CD14-positive monocyte (primary cell): ENCODE results near the gene CRACDL. TPM values are rescaled to one million over a fixed set of nuclear protein-coding genes. Genes with fewer than 3 reads are reported as not detected.

ENCODE experiments used
- DNase-seq, 3 donors: peaks; one replicate each; pipeline ENCODE4 v3.0.0-alpha.2; 2011 to 2022
- H2AFZ ChIP-seq: 2 replicates; pipeline ENCODE4 v1.6.0; 2012; ENCODE audit warnings: mild to moderate bottlenecking, low read depth, low read length, inconsistent platforms; ENCODE audit not compliant: insufficient read depth, poor library complexity, severe bottlenecking
- H3K27ac ChIP-seq, 2 donors: 1 replicate in 1 of 2; 2 replicates in 1 of 2; pipeline ENCODE4 v1.5.1; 2012 to 2013; ENCODE audit warnings: low read length in 2 of 2, control low read depth in 1 of 2, inconsistent platforms in 1 of 2, low read depth in 1 of 2, mild to moderate bottlenecking in 1 of 2
- H3K27me3 ChIP-seq, 2 donors: one replicate each; pipeline versions ENCODE4 v1.6.0 to v1.6.1; 2011 to 2013; ENCODE audit warnings: low read length in 2 of 2; ENCODE audit not compliant: control insufficient read depth in 2 of 2, insufficient read depth in 2 of 2
- H3K36me3 ChIP-seq, 2 donors: replicated peaks in 1 of 2; 1 replicate in 1 of 2; 2 replicates in 1 of 2; pipeline versions ENCODE4 v1.5.1 to v1.6.1; 2012 to 2013; ENCODE audit warnings: low read length in 2 of 2, control low read depth in 1 of 2, inconsistent platforms in 1 of 2, mild to moderate bottlenecking in 1 of 2; ENCODE audit not compliant: insufficient read depth in 2 of 2, control insufficient read depth in 1 of 2
- H3K4me1 ChIP-seq, 2 donors: 1 replicate in 1 of 2; 2 replicates in 1 of 2; pipeline versions ENCODE4 v1.5.1 to v1.6.1; 2012 to 2013; ENCODE audit warnings: low read length in 2 of 2, control low read depth in 1 of 2, inconsistent platforms in 1 of 2, mild to moderate bottlenecking in 1 of 2, moderate library complexity in 1 of 2; ENCODE audit not compliant: insufficient read depth in 2 of 2, control insufficient read depth in 1 of 2
- H3K4me2 ChIP-seq: replicated peaks from 2 replicates; pipeline ENCODE3; 2012; ENCODE audit warnings: low read length, moderate library complexity, mild to moderate bottlenecking; ENCODE audit not compliant: poor library complexity, severe bottlenecking; ENCODE audit errors: extremely low read depth
- H3K4me3 ChIP-seq, 3 experiments: fragments of 200-600 bp in 1 of 3; sonication (generic) in 1 of 3; replicated peaks in 1 of 3; 1 replicate in 2 of 3; 2 replicates in 1 of 3; pipeline ENCODE4 v1.5.1; 2011 to 2013; ENCODE audit warnings: low read length in 3 of 3, mild to moderate bottlenecking in 3 of 3, control low read depth in 2 of 3, low read depth in 2 of 3, inconsistent platforms in 1 of 3, moderate library complexity in 1 of 3
- H3K79me2 ChIP-seq: 2 replicates; pipeline ENCODE4 v1.6.0; 2012; ENCODE audit warnings: mild to moderate bottlenecking, control low read depth, inconsistent platforms, low read length, moderate library complexity; ENCODE audit not compliant: insufficient read depth
- H3K9ac ChIP-seq: 2 replicates; pipeline ENCODE4 v1.6.0; 2017; ENCODE audit warnings: low read length, mild to moderate bottlenecking; ENCODE audit not compliant: insufficient read depth, poor library complexity, severe bottlenecking
- H3K9me3 ChIP-seq, 2 donors: replicated peaks in 1 of 2; 1 replicate in 1 of 2; 2 replicates in 1 of 2; pipeline versions ENCODE4 v1.5.1 to v1.6.1; 2012 to 2013; ENCODE audit warnings: low read length in 2 of 2, control low read depth in 1 of 2; ENCODE audit not compliant: control insufficient read depth in 1 of 2, insufficient read depth in 1 of 2
- H4K20me1 ChIP-seq: 2 replicates; pipeline ENCODE4 v1.6.0; 2012; ENCODE audit warnings: mild to moderate bottlenecking, low read length, control low read depth, moderate library complexity; ENCODE audit not compliant: insufficient read depth
- H3K27ac Mint-ChIP-seq, 7 donors: one replicate each; pipeline ENCODE4 v1.8.0; 2020; ENCODE audit warnings: mild to moderate bottlenecking in 7 of 7, mixed read lengths in 7 of 7, moderate library complexity in 6 of 7, inconsistent platforms in 2 of 7
- H3K27me3 Mint-ChIP-seq, 3 donors: one replicate each; pipeline ENCODE4 v1.8.0; 2021 to 2022; ENCODE audit warnings: low read depth in 3 of 3, mild to moderate bottlenecking in 3 of 3, mixed read lengths in 3 of 3, moderate library complexity in 3 of 3, inconsistent platforms in 1 of 3
- H3K36me3 Mint-ChIP-seq, 2 donors: one replicate each; pipeline ENCODE4 v1.8.0; 2020; ENCODE audit warnings: mixed read lengths in 2 of 2, inconsistent platforms in 1 of 2, mild to moderate bottlenecking in 1 of 2
- H3K4me1 Mint-ChIP-seq: one replicate; pipeline ENCODE4 v1.8.0; 2020; ENCODE audit warnings: mild to moderate bottlenecking, mixed read lengths
- H3K4me3 Mint-ChIP-seq, 2 donors: one replicate each; pipeline ENCODE4 v1.8.0; 2020; ENCODE audit warnings: mild to moderate bottlenecking in 2 of 2, mixed read lengths in 2 of 2, moderate library complexity in 1 of 2
- H3K9me3 Mint-ChIP-seq, 7 donors: one replicate each; pipeline ENCODE4 v1.8.0; 2020 to 2022; ENCODE audit warnings: mixed read lengths in 7 of 7, mild to moderate bottlenecking in 6 of 7, moderate library complexity in 6 of 7, inconsistent platforms in 2 of 7
- WGBS: methylation state at CpG from one replicate; pipeline ENCODE4 v1.1.5; 2013; ENCODE audit warnings: missing lambda C conversion rate; ENCODE audit not compliant: insufficient coverage; 5-methylcytosine and 5-hydroxymethylcytosine counted together
- intact Hi-C, 2 donors: fragments of 100-400 bp; cut with micrococcal nuclease; formaldehyde crosslinking; loops; one replicate each; pipeline versions ENCODE4 v1.15.0 to v1.15.1; 2023
- polyA plus RNA-seq, 3 donors: library from polyadenylated mRNA; depleted of rRNA in 1 of 3; unstranded in 2 of 3; stranded (reverse) in 1 of 3; fragments of 300-500 nt in 2 of 3; fragments of >200 nt in 1 of 3; fragmentation: Illumina TruSeq in 2 of 3; gene quantifications; 1 replicate in 2 of 3; 2 replicates in 1 of 3; pipeline ENCODE4 v1.2.3, GENCODE V29; 2012 to 2021
- TF ChIP-seq, protein P1 (sequence below): fragments of 200-600 bp; IDR thresholded peaks from one replicate; pipeline ENCODE4 v1.8.0; 2022; ENCODE audit warnings: antibody characterized with exemption, mild to moderate bottlenecking

CRACDL gene
- polyA plus RNA-seq, 3 donors: 0.12 to 0.35 (median 0.28) TPM

DNA sequence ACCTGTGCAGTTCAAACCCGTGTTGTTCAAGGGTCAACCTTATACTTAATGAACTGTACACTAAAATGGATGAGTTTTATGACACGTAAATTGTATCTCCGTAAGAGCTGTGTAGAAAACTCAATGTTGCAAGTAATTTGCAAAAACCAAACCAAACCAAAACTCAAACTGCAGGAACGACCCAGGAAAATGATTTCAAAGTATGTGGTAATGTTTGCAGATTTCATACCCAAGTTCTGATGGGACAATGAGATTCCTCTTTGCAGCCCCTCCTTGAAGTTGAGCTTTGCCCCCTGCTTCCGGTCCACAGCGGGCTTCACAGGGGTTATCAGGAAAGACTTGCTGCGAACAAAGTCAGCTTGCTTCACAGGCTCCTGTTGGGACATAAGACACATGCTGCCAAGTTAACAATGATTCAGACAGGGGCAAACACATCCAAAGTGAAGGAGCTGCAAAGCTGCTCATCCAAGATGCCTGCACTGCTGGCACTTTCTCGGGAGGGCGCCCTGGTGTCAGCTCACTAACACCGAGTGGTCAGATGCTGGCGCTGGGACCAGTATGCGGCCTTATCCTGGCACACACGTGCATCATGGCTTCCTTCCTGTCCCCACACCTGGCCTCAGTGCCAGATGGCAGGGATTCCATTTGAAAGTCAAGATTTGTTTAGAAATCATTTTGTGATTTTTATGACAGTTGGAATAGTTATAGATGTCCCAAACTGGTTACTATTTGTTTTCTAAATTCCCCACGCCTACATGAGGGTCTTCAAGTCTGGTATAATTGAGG is 139.9 kb downstream of the CRACDL start:
- Mint-ChIP-seq H3K9me3 (no peaks in the 10 kb centered on the region), H3K27ac (peak overlapping the region in 1 of 7 donors; percentile 41), H3K27me3 (peaks cover 0 to 4% (median 1%) of the 10 kb centered on the region in 3 donors), H3K36me3 (peaks cover 3 to 22% of the 10 kb centered on the region in 2 donors), H3K4me1 (peaks cover 37% of the 10 kb centered on the region), H3K4me3 (no peak overlapping the region)
- intact Hi-C loops: no loop called here
- H3K4me3 ChIP-seq: no peak overlapping the region
- TF ChIP-seq, protein P1, sequence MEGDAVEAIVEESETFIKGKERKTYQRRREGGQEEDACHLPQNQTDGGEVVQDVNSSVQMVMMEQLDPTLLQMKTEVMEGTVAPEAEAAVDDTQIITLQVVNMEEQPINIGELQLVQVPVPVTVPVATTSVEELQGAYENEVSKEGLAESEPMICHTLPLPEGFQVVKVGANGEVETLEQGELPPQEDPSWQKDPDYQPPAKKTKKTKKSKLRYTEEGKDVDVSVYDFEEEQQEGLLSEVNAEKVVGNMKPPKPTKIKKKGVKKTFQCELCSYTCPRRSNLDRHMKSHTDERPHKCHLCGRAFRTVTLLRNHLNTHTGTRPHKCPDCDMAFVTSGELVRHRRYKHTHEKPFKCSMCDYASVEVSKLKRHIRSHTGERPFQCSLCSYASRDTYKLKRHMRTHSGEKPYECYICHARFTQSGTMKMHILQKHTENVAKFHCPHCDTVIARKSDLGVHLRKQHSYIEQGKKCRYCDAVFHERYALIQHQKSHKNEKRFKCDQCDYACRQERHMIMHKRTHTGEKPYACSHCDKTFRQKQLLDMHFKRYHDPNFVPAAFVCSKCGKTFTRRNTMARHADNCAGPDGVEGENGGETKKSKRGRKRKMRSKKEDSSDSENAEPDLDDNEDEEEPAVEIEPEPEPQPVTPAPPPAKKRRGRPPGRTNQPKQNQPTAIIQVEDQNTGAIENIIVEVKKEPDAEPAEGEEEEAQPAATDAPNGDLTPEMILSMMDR: no peak
- 48% methylated on average over 9 of the region's 14 CpGs for WGBS
- no peaks in the 10 kb centered on the region for H3K9me3 ChIP-seq
- no peak overlapping the region for H2AFZ ChIP-seq
- H3K9ac ChIP-seq: no peak overlapping the region
- H3K4me1 ChIP-seq: peaks cover 12 to 24% of the 10 kb centered on the region in 2 donors
- no peaks in the 10 kb centered on the region for H3K79me2 ChIP-seq
- H3K36me3 ChIP-seq: no peaks in the 10 kb centered on the region
- no peak for DNase-seq
- H3K27ac ChIP-seq: no peak overlapping the region
- no peak overlapping the region for H3K4me2 ChIP-seq
- no peaks in the 10 kb centered on the region for H3K27me3 ChIP-seq
- no peaks in the 10 kb centered on the region for H4K20me1 ChIP-seq

DNA sequence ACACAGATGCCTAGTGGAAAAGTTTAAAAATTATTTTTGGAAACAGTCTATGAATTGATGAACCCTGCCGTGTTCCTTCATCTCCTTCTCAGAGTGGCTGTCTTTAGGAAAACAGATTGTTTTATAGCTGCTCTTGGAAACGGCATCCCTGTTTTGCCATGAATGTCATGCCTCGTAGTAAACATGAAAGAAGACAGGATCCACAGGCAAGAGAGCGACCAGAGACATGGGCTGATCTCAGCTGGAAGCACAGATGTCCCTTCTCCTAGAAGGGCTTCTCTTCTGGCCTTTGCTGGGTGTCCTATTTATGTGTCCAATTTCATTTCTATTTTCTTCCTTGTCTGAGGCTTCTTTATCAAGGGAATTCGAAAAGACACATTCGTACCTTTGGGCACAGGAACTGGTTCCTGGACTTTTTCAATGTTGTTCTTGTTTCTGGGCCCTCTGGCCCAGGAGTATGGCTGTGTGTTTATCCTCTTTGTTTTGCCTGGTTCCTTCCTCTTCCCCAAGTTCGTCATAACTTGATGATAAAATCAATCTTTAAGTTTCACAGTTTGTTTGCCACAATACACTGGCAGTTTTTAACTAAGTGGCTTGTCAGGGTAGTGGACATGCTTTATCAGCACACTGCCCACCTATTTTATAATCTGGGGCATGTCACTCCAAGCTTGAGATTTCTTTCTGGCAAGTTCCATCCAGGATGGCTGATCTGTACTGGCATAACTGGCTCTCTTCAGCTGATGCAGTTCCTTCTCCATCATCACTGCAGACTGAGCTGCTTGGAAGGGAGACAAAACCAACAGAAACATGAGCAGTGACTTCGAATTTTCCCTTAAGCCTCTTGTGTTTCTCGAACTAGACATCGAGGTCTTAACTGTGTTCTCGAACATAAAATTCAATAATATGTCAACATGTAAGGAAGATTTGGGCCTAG is 141.9 kb downstream of the CRACDL start:
- 100% methylated on average over 2 of the region's 11 CpGs for WGBS
- Histone ChIP-seq H3K9ac (no peak overlapping the region), H3K27me3 (no peaks in the 10 kb centered on the region), H3K36me3 (no peaks in the 10 kb centered on the region), H3K27ac (no peak overlapping the region), H3K4me2 (no peak overlapping the region), H3K9me3 (no peaks in the 10 kb centered on the region), H4K20me1 (no peaks in the 10 kb centered on the region), H3K4me1 (peaks cover 12 to 24% of the 10 kb centered on the region in 2 donors), H2AFZ (peak overlapping the region; percentile 57), H3K4me3 (no peak overlapping the region), H3K79me2 (no peaks in the 10 kb centered on the region)
- H3K4me3 Mint-ChIP-seq: no peak overlapping the region
- peaks cover 3 to 22% of the 10 kb centered on the region in 2 donors for H3K36me3 Mint-ChIP-seq
- intact Hi-C loops: no loop called here
- peaks cover 0 to 1% (median 1%) of the 10 kb centered on the region in 3 donors for H3K27me3 Mint-ChIP-seq
- TF ChIP-seq, protein P1: no peak
- H3K9me3 Mint-ChIP-seq: no peaks in the 10 kb centered on the region
- H3K4me1 Mint-ChIP-seq: peaks cover 30% of the 10 kb centered on the region
- peak overlapping the region in 3 of 7 donors; percentile 49 to 74 (median 52) for H3K27ac Mint-ChIP-seq
- no peak for DNase-seq
